Activated CD8-positive, alpha-beta memory T cell treated with anti-CD3 and anti-CD28 coated beads, Interleukin-2, amount 50 U/mL, for 24 hours (primary cell): ENCODE data around the gene STK4.

ENCODE experiments used
- DNase-seq: peaks from one replicate; pipeline ENCODE4 v3.0.0-alpha.2; 2020; ENCODE audit errors: extremely low read depth

The STK4 gene

DNA sequence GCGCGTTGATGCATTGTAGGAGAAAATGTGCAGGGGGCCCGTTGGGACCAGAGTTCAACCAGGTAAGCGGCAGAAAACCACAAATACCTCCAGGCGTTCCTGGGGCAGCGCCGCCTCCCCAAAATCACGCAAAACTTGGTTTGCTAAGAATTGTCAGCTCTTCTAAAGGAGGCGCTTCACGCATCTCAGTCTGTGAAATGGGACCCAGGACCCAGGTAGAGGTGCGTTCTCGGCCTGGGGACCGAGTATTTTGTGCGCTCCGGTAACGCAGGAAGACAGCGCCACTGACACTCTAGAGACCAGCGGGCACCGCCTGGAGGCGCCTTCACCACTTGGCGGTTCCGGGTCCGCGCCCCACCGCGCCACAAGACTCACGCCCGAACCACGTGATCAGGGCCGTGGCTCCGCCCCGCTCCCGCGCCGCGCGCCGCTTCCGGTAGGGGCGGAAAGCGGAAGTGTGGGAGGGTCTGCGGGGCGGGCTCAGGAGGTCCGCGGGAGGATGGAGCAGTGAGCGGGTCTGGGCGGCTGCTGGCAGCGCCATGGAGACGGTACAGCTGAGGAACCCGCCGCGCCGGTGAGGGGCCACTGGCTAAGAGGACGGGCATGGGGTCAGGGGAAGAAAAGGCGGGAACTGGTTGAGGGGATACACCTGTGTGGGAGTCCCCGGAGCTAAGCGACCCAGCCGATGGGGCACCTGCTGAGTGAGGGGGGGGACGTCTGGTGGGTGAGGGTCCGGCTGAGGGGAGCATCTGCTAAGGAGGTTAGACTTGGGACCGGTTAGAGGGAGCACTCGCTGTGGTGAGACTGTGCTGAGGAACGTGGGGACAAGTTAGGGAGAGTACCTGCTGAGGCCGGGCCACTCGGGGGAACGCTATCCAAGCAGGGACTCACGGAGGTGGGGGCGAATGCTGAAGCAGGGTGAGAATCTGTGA is at the start of gene STK4:
Gene STK4 (plus strand): TSS at position 483 of the 932 bp plus-strand sequence. CDS start 57 bp downstream, at position 540.
- DNase-seq = peak; percentile 85

DNA sequence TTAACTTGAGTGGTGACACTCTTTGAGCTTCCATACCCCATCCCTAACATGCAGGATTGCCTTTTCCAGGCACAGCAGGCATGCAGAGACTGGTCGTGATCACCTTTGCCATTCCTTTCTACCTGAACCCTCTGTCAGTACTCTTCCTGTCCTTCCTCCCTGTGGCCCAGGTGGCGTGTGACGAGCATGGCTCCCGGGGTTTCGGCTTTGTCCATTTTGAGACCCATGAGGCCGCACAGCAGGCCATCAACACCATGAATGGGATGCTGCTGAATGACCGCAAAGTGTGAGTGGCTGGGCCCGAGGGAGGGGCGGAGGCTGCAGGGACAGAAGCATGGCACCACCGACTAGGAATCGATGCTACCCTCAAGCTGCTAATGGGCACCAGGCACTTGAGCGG is 49.7 kb upstream of the STK4 start:
- no peak for DNase-seq

DNA sequence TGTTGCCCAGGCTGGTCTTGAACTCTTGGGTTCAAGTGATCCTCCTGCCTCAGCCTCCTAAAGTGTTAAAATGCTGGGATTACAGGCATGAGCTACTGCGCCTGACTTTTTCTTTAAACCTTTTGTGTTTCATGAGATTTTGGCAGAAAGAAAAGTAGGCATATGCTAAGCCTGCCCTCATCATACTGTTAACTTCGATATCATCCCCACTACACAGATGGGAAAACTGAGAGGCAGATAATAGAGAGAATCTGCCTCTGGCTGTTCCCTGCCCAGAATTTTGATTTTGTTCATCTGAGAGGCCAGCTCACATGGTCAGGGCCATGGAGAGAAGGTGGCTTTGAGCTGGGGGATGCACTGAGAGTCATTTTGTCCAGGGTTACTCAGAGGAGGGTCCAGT is 48.9 kb upstream of the STK4 start:
- no peak for DNase-seq

DNA sequence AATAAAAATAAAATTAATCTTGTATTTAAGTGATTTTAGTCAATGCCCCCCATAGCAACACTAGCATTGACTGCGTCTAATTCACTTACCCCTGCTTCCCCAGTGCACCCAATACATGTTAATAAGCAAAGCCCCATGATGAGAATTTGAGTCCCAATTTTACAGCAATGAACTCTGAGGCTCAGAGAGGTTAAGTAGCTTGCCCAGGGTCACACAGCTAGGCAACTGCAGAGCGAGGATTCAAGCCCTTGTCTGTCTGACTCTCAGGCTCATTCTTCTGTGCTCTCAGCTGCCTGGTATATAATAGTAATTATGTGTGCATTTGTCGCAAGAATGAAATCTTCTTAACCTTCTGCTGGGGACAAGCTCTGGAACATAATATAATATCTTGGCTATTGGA is 48.0 kb upstream of the STK4 start:
- no peak for DNase-seq

DNA sequence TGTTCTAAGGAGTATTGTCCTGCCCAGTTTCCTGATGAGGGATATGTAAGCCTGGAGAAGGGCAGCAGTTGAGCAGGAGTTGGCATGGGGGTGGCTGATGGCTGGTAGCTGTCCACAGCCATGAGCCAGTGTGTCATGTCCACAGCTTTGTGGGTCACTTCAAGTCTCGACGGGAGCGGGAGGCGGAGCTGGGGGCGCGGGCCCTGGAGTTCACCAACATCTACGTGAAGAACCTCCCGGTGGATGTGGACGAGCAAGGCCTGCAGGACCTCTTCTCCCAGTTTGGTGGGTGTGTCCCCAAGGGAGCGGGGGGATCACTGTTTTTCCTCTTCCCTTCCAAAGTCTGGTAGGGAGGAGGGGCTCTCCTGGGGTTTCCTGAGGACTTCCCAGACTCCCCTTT is 47.6 kb upstream of the STK4 start:
- DNase-seq = no peak

DNA sequence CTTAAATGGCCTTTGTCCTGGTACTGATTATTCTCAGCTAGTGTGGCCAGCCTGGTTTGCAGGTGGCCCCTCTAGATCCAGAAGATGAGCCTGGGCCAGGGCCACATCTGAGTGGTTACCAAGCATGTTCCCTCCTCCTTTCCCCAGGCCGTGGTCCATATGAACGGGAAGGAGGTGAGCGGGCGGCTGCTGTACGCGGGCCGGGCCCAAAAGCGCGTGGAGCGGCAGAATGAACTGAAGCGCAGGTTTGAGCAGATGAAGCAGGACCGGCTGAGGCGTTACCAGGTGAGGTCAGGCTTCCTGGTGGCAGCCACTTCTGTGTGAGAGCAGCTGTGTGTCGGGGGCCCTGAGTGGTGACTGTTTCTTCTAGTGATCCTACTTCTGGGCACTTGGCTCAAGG is 44.9 kb upstream of the STK4 start:
- no peak for DNase-seq

DNA sequence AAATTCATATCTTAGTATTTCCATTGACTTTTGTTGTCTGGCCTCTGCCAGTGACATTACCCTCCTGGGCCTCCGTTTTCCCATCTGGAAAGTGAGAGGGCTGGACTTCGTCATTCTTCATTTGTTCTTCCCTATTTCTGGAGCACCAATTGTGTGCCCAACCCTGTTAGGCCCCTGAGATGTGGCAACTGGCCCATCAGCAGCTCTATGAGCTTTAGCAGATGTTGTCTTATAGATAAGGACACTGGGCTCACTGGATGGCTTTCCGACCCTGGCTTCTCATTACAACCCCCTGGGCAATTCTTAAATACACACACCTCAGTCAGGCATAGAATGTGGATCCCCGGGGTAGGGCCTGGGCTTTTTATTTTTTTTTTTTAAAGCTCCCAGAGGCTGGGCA is 41.8 kb upstream of the STK4 start:
- DNase-seq = no peak

DNA sequence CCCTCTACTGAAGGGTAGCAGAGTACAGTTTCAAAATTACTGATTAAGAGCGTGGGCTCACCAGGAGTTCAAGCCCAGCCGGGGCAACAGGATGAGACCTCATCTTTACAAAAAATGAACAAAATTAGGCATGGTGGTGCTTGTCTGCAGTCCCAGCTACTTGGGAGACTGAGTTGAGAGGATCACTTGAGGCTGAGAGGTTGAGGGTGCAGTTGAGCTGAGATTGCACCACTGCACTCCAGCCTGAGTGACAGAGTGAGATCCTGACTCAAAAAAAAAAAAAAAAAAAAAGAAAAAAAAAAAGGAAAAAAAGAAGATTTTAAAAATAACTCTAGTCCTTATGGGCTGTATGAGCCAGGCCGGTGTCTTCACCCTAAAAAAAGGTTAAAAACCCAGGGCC is 37.7 kb upstream of the STK4 start:
- no peak for DNase-seq

DNA sequence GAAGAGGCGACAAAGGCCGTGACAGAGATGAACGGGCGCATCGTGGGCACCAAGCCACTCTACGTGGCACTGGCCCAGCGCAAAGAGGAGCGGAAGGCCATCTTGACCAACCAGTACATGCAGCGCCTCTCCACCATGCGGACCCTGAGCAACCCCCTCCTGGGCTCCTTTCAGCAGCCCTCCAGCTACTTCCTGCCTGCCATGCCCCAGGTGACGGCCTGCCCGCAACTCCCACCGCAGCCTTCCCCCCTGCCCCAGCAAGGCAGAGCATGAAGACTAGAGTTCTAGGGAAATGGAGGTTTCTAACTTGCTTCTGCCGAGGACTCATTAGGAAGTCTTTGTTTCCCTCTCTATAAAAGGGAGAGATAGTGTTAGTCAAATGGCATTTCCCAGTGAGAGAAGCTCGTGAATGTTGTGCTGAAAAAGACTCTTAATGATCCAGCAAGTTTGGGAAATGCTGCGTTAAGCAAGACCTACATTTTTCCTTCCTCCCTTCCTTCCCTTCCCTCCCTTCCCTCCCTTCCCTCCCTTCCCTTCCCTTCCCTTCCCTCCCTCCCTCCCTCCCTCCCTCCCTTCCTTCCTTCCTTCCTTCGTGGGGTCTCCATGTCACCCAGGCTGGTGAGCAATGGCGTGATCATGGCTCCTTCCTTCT is 35.7 kb upstream of the STK4 start:
- no peak for DNase-seq

DNA sequence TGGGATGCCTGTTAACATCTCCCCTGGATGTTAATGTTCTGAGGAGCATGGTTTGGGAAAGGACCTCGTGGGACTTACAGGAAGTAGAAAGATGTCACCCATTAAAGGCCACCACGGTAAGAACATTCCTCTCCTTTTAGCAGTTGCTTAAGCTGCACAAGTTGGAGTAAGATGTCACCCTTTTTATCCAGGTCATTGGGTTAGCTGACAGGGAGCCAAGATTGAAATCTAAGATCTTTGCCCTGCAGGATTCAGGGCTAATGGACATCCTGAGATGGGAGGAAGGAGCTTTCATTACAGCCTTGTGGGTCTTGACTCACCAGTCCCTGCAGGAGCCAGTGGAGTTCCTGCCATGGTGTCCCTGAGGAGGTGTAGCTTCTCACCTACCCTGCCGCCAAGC is 34.4 kb upstream of the STK4 start:
- DNase-seq = no peak

DNA sequence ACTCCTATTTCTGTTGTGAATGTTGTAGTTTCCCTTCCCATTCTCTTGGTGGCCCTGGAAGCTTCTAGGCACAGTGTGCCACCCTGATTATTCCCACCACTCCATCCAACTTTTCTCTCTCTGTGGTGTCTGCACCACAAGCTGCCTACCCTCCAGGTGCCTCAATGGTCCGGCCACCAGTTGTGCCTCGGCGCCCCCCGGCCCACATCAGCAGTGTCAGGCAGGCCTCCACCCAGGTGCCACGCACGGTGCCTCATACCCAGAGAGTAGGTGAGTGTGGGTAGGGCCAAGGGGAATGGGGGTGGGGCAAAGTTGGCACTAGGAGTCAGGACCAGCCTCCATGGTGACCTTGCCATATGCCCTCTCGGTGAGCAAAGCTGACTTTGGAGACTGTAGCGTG is 33.4 kb upstream of the STK4 start:
- no peak for DNase-seq

DNA sequence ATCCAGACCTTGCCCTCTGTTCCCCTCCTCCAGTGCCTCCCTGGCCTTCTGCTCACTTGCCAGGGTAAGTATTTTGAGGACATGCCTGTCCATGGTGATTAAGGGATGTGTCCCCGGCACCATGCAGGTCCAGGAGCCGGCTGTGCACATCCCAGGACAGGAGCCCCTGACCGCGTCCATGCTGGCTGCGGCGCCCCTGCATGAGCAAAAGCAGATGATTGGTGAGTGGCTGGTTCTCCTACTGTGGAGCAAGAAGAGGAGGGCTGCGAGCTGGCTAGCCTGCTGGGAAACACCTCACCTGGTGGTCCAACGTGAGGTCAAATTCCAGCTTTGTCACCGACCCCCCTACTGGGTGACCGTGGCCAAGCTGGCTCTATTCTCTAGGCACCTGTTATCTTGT is 29.8 kb upstream of the STK4 start:
- no peak for DNase-seq

DNA sequence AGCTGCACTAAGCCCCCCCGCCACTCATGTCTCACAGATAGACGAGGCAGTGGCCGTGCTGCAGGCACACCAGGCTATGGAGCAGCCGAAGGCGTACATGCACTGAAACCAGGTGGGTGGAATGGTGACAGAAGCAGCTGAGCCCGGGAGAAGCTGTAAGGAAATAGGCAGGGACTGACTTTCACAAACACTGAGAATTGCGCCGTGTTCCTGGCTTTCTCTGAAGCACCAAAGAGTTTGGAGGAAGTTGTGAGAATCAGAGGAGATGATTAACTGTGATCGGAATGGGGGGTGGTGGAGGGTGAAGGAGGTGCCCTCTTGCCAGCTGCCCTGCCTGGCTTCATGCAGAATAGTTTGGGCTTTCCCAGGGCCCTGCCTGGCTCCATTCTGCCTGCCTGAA is 27.7 kb upstream of the STK4 start:
- DNase-seq = no peak

DNA sequence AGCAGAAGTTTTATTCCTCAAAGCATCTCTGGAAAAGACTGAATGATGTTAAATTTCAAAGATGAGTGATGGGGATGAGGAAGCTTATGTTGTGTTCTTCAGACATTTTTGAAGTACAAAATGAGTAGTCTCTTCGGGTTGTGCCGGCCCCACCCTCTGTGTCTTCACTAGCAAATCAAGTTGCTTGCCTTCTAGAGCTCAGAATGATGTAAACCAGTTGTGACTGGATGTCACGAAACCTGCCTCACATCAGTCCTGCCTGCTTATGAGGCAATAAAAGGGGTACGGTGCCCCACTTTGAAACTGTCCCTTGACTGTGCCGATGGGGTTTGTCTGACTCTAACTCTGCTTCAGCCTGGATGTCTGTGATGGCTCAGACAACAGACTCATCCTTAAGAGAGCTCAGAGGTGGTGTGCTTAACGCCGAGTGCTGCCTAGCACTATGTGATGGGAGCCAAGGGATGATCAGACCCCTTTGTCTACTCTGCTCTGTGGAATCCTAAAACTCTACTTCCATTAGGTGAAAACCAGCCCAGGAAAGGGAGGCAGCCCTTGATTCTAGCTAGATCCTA is 25.1 kb upstream of the STK4 start:
- no peak for DNase-seq

DNA sequence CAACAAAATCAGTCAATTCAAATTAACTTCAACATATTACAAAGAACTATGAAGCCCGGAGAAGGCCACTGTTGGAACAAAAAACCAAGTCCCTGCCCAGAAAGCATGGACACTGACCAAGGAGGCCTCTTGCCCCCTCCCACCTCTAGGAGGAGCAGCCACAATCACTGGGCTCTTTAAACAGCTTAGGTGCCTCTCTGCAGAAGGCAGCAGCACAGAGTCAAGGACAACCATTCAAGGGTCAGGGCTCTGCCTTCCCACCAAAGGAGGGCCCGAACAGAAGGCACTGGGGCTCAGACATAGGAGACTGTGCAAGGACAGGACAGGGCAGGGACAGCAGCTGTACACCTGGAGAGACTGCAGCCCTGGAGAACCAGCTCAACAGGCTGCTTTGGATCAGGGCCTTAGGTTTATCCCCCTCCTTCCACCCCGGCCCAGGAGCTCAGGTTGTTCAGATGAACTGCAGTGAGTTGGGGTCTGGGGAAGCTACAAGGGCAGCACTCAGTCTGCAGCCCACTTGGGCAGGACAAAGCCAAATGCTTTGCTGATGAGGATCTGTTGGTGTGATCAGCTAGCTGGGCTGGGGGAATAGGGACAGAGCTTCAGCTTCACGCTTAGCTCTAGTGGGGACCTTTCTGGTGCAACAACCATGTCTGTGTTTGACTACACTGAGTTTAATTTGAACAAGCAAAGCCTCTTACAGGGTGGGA is 23.9 kb upstream of the STK4 start:
- DNase-seq = no peak

DNA sequence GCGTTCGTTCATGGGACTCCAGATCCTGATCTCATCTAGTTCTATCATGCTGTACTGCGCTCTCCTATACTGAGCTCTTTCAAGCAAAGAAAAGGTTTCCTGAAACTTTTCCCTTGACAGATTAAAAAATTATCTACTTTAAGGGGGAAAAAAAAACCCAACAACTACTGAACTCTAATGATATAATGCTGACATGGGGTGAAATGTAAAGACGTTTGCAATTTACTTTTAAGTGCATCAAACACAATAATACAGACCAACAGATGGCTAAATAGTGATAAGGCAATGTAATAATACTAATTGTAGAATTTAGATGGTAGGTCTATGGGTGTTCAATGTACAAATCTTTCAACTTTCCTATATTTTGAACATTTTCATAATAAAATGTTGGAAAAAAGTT is 22.5 kb upstream of the STK4 start:
- DNase-seq = no peak

DNA sequence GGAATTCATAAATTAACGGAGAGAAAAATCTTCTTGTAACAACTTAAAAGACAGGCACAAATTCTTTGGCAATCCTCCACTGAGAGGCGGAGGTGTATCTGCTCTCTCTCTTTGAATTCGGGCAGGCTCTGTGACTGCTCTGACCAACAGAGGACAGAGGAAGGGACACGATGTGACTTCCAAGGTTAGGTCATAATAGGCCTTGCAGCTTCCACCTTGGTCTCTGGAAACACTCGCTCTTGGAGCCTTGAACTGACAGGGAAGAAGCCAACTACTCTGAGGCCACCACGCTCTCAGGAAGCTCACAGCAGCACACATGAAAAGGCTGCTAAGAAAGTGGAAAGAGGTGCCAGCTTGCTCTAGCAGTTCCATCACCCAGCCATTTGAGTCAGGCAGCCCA is 21.1 kb upstream of the STK4 start:
- DNase-seq = no peak

DNA sequence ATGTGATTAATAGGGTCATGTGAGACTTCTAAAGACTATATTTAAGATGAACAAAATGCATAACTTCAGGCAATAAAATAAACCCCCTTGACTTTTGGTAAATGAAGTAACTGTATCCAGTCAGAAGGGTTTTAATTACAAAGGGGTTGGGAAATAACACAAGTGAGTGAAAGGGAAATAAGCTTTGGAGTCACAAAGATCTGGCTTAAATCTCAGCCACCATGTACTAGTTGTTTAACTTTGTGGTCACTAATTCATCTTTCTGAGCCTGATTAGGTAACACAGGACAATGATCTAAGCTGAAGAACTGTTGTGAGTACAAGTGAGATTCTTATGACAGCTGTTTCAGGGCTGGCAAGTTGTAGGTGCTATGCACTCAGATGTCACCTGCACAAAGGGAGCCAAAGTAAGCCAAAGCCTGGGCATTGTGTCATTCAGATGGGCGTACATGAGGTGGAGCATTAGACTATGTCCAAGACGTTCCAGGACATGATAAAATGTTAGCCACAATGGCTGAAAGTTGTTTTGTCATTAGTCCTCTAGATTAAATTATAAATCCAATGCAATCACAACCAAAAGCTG is 19.9 kb upstream of the STK4 start:
- DNase-seq = no peak

DNA sequence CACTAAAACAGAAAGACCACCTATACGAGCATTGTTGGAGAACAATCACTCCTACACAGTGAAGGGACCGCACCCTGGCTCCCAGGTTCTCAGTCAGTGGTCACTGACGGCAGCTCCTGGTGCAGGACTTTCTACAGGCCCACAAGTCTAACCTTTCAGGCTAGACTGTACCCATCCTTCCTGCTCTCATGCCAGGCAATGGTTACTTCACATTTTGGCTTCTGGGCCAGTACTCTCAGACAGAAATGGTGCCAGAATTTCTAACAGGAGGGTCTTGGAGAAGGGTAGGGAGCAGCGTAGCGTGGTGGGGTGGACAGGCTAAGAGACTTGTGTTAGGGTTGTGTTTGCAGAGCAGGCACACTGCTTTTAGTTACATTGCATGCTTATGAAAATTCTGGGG is 18.2 kb upstream of the STK4 start:
- DNase-seq = no peak

DNA sequence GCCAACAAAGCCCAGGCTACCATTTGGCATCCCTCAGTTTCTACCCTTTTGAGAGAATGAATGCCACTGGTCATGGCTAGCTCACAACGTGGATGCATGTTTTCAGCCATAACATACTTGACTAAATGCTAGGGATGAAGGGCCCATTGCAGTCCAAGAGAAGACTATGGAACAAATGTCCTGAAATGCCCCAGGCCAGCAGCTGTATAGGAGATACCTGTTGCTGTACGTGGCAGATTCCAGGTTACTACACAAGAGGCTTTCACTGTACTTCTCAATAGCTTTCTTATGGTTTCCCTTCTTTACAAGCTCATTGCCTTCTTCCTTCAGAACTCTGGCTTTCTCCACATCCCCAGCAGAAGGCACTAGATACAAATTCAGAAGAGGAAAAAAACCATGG is 17.8 kb upstream of the STK4 start:
- no peak for DNase-seq

DNA sequence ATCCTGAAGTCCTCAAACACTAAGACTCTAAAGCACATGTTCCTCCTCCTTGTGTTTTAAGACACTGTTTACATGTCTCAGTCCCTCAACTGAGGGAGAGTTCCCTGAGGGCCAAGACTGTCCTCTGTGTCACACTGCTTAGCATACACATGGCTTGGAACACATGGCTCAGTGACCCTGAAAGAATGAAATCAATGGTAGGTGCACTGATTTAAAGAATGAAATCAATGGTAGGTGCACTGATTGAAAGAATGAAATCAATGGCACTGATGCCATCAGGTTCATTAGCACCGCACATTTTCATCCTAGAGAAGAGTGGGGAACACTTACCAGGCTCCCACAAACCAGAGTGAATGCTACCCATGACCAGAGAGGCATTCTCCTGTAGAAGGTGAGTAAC is 15.9 kb upstream of the STK4 start:
- DNase-seq = no peak

DNA sequence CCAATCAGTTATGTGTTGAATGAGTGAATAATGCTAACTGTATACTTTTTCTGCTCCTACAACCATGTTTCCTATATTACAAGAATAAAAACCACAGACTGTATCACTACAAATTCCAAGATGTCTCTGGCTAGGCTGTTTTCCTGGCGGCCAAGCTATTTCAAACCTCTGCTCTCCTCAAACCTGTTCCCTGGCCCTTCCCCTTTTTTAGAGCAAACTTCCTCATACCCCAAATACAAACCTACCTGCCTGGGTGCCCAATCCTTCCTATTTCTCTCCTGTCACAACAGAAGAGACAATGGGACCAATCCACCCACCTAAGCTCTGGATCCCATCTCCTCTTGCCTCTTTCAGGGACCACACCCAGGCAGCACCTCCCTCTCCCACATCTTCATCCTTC is 13.6 kb upstream of the STK4 start:
- DNase-seq = no peak
